ENCODE measurements around the gene ANKRD22.

ANKRD22 gene

GRCh38 chr10:88854684-88855083, 3.0 kb upstream of the ANKRD22 start:
- H3K9ac ChIP-seq (ENCODE audit: low read length) = no peak overlapping the region
- H3K4me2 ChIP-seq (ENCODE audit: low read depth, low read length) = no peak overlapping the region
- H3K4me1 ChIP-seq (ENCODE audit: low read length) = no peaks in the 10 kb centered on the region
- no peaks in the 10 kb centered on the region for H3K79me2 ChIP-seq (ENCODE audit: low read length)
- H2AFZ ChIP-seq (ENCODE audit: low read length) = no peak overlapping the region
- TF ChIP-seq EZH2 (optimal IDR thresholded peaks at IDR 0.05; ENCODE audit: low read depth, low read length) = no peak
- TF ChIP-seq EZH2phosphoT487 (IDR thresholded peaks at IDR 0.05; ENCODE audit: low read length) = no peak
- no peak for TF ChIP-seq CTCF (IDR thresholded peaks at IDR 0.05; ENCODE audit: low read length)
- H3K36me3 ChIP-seq (replicated peaks; ENCODE audit: insufficient read depth, low read length) = no peaks in the 10 kb centered on the region
- H3K4me3 ChIP-seq (ENCODE audit: low read length) = no peak overlapping the region
- no peak for DNase-seq
- no peaks in the 10 kb centered on the region for H4K20me1 ChIP-seq (ENCODE audit: insufficient read depth, low read length)
- no peaks in the 10 kb centered on the region for H3K9me2 ChIP-seq (replicated peaks; ENCODE audit: insufficient read depth, low read length)
- H3K27me3 ChIP-seq (replicated peaks; ENCODE audit: insufficient read depth, low read length) = no peaks in the 10 kb centered on the region
- H3F3A ChIP-seq (ENCODE audit: insufficient read depth, low read length) = no peaks in the 10 kb centered on the region
- H3K27ac ChIP-seq (ENCODE audit: low read length) = no peak overlapping the region
- H3K9me3 ChIP-seq (replicated peaks; ENCODE audit: insufficient read depth, low read length) = no peaks in the 10 kb centered on the region

- Histone ChIP-seq H4K20me1 (ENCODE audit: insufficient read depth, low read length) (no peaks in the 10 kb centered on the region), H3K4me2 (ENCODE audit: low read depth, low read length) (no peak overlapping the region), H3K36me3 (replicated peaks; ENCODE audit: insufficient read depth, low read length) (no peaks in the 10 kb centered on the region), H3K4me1 (ENCODE audit: low read length) (no peaks in the 10 kb centered on the region), H3K9me3 (replicated peaks; ENCODE audit: insufficient read depth, low read length) (no peaks in the 10 kb centered on the region), H3F3A (ENCODE audit: insufficient read depth, low read length) (no peaks in the 10 kb centered on the region), H2AFZ (ENCODE audit: low read length) (no peak overlapping the region), H3K9ac (ENCODE audit: low read length) (no peak overlapping the region), H3K79me2 (ENCODE audit: low read length) (no peaks in the 10 kb centered on the region), H3K27me3 (replicated peaks; ENCODE audit: insufficient read depth, low read length) (no peaks in the 10 kb centered on the region), H3K4me3 (ENCODE audit: low read length) (no peak overlapping the region), H3K9me2 (replicated peaks; ENCODE audit: insufficient read depth, low read length) (no peaks in the 10 kb centered on the region), H3K27ac (ENCODE audit: low read length) (no peak overlapping the region)
- no peak for DNase-seq
- TF ChIP-seq EZH2phosphoT487 (IDR thresholded peaks at IDR 0.05; ENCODE audit: low read length) (no peak), EZH2 (optimal IDR thresholded peaks at IDR 0.05; ENCODE audit: low read depth, low read length) (no peak), CTCF (IDR thresholded peaks at IDR 0.05; ENCODE audit: low read length) (no peak)
These were observed 1.7 kb upstream of the ANKRD22 start for GRCh38 chr10:88853155-88853881.

- no peak for DNase-seq
- no peaks in the 10 kb centered on the region for H3K27me3 ChIP-seq (replicated peaks; ENCODE audit: insufficient read depth, low read length)
- H3F3A ChIP-seq (ENCODE audit: insufficient read depth, low read length) = no peaks in the 10 kb centered on the region
- no peaks in the 10 kb centered on the region for H3K9me2 ChIP-seq (replicated peaks; ENCODE audit: insufficient read depth, low read length)
- no peak for TF ChIP-seq EZH2 (optimal IDR thresholded peaks at IDR 0.05; ENCODE audit: low read depth, low read length)
- no peak for TF ChIP-seq EZH2phosphoT487 (IDR thresholded peaks at IDR 0.05; ENCODE audit: low read length)
- no peak for TF ChIP-seq CTCF (IDR thresholded peaks at IDR 0.05; ENCODE audit: low read length)
- no peaks in the 10 kb centered on the region for H4K20me1 ChIP-seq (ENCODE audit: insufficient read depth, low read length)
- no peak overlapping the region for H3K27ac ChIP-seq (ENCODE audit: low read length)
- H3K9ac ChIP-seq (ENCODE audit: low read length) = no peak overlapping the region
- H3K4me2 ChIP-seq (ENCODE audit: low read depth, low read length) = no peak overlapping the region
- H3K4me1 ChIP-seq (ENCODE audit: low read length) = no peaks in the 10 kb centered on the region
- no peak overlapping the region for H3K4me3 ChIP-seq (ENCODE audit: low read length)
- H3K9me3 ChIP-seq (replicated peaks; ENCODE audit: insufficient read depth, low read length) = no peaks in the 10 kb centered on the region
- no peak overlapping the region for H2AFZ ChIP-seq (ENCODE audit: low read length)
- no peaks in the 10 kb centered on the region for H3K79me2 ChIP-seq (ENCODE audit: low read length)
- no peaks in the 10 kb centered on the region for H3K36me3 ChIP-seq (replicated peaks; ENCODE audit: insufficient read depth, low read length)
These were observed 683 bp upstream of the ANKRD22 start for GRCh38 chr10:88852327-88852726.
